Right lobe of liver (tissue), 6 donors: ENCODE measurements around the gene ALDOC. TPM values are rescaled to one million over a fixed set of nuclear protein-coding genes. Genes with fewer than 3 reads are reported as not detected.
A peak's percentile ranks its signal among the peaks of the same experiment; 100 is the strongest.

Experiments
- ATAC-seq, 4 donors: fragments of 200-7000 bp; cut with Tn5 transposase; one replicate each; pipeline ENCODE4 v1.9.1; 2020; ENCODE audit warnings: mild to moderate bottlenecking in 4 of 4, moderate library complexity in 4 of 4
- DNase-seq, 3 donors: peaks; one replicate each; pipeline ENCODE4 v3.0.0-alpha.2; 2020
- H3K27ac ChIP-seq, 3 donors: fragments of 200-600 bp; one replicate each; pipeline ENCODE4 v1.8.0; 2022
- H3K27me3 ChIP-seq, 2 donors: fragments of 200-600 bp; one replicate each; pipeline ENCODE4 v1.8.0; 2022
- H3K36me3 ChIP-seq, 4 donors: fragments of 200-600 bp; sonication (generic) in 1 of 4; one replicate each; pipeline versions ENCODE4 v1.5.1 to v1.8.0; 2017 to 2022; ENCODE audit warnings: control low read depth in 1 of 4
- H3K4me1 ChIP-seq, 4 donors: fragments of 200-600 bp; sonication (generic) in 1 of 4; one replicate each; pipeline versions ENCODE4 v1.5.1 to v1.8.0; 2017 to 2022; ENCODE audit warnings: control low read depth in 1 of 4
- H3K4me3 ChIP-seq, 3 donors: fragments of 200-600 bp; one replicate each; pipeline ENCODE4 v1.8.0; 2022
- H3K9me3 ChIP-seq, 4 donors: fragments of 200-600 bp; sonication (generic) in 1 of 4; one replicate each; pipeline versions ENCODE4 v1.5.1 to v1.8.0; 2017 to 2022; ENCODE audit warnings: control low read depth in 1 of 4
- POLR2A ChIP-seq: fragments of 450-650 bp; IDR thresholded peaks from one replicate; pipeline ENCODE4 v1.6.1; 2017; ENCODE audit warnings: antibody characterized with exemption, mild to moderate bottlenecking
- WGBS: methylation state at CpG from one replicate; pipeline ENCODE4 v1.1.6; 2018; ENCODE audit warnings: low coverage, low lambda C conversion rate; ENCODE audit not compliant: insufficient coverage; ENCODE audit errors: missing lambda C conversion rate; 5-methylcytosine and 5-hydroxymethylcytosine counted together
- intact Hi-C, 2 donors: fragments of 100-400 bp; cut with DNase I; formaldehyde crosslinking; loops; one replicate each; pipeline versions ENCODE4 v1.11.2 to v1.14.1; 2022
- total RNA-seq, 6 experiments: library from RNA; depleted of rRNA in 2 of 6; stranded (reverse); fragments of >200 nt in 2 of 6; fragmentation: NEBNext Ultra II Directional in 3 of 6; extraction: Animal tissue kit (Norgen Biotek cat#: 25700) in 3 of 6; gene quantifications; one replicate each; pipeline versions ENCODE4 v1.1.0 to v1.2.4, GENCODE V29; 2016 to 2023
- TF ChIP-seq, protein P1 (sequence below), 4 donors: fragments of 200-600 bp in 3 of 4; fragments of 450-650 bp in 1 of 4; IDR thresholded peaks; one replicate each; pipeline versions ENCODE4 v1.5.1 to v1.8.0; 2016 to 2022; ENCODE audit warnings: antibody characterized with exemption in 4 of 4, mild to moderate bottlenecking in 2 of 4
- donor health status: DM: no; HTN: yes; CAD: no.
- donor health status: DM: no; HTN: no; CAD: no.
- donor health status: DM: no; HTN: no; CAD: no.
- donor health status: DM: no; HTN: yes; CAD: no.
- donor health status: DM: no; HTN: yes; CAD: no.

Gene ALDOC
- total RNA-seq, 6 experiments from 2014 or later = 36.0 to 76.6 (median 48.9) TPM

GRCh38 chr17:28526381-28526780, 50.3 kb downstream of the ALDOC start:
- no peak overlapping the region for H3K4me3 ChIP-seq
- H3K27me3 ChIP-seq = no peaks in the 10 kb centered on the region
- intact Hi-C loops = no loop called here
- no peak for ATAC-seq
- H3K4me1 ChIP-seq = no peaks in the 10 kb centered on the region
- no peaks in the 10 kb centered on the region for H3K36me3 ChIP-seq
- no peak overlapping the region for H3K27ac ChIP-seq
- no peak for TF ChIP-seq POLR2A
- TF ChIP-seq, protein P1, sequence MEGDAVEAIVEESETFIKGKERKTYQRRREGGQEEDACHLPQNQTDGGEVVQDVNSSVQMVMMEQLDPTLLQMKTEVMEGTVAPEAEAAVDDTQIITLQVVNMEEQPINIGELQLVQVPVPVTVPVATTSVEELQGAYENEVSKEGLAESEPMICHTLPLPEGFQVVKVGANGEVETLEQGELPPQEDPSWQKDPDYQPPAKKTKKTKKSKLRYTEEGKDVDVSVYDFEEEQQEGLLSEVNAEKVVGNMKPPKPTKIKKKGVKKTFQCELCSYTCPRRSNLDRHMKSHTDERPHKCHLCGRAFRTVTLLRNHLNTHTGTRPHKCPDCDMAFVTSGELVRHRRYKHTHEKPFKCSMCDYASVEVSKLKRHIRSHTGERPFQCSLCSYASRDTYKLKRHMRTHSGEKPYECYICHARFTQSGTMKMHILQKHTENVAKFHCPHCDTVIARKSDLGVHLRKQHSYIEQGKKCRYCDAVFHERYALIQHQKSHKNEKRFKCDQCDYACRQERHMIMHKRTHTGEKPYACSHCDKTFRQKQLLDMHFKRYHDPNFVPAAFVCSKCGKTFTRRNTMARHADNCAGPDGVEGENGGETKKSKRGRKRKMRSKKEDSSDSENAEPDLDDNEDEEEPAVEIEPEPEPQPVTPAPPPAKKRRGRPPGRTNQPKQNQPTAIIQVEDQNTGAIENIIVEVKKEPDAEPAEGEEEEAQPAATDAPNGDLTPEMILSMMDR (IDR thresholded peaks at IDR 0.05) = no peak
- no peaks in the 10 kb centered on the region for H3K9me3 ChIP-seq
- DNase-seq = no peak
- WGBS = 72% methylated on average over 2 of the region's 8 CpGs

DNA sequence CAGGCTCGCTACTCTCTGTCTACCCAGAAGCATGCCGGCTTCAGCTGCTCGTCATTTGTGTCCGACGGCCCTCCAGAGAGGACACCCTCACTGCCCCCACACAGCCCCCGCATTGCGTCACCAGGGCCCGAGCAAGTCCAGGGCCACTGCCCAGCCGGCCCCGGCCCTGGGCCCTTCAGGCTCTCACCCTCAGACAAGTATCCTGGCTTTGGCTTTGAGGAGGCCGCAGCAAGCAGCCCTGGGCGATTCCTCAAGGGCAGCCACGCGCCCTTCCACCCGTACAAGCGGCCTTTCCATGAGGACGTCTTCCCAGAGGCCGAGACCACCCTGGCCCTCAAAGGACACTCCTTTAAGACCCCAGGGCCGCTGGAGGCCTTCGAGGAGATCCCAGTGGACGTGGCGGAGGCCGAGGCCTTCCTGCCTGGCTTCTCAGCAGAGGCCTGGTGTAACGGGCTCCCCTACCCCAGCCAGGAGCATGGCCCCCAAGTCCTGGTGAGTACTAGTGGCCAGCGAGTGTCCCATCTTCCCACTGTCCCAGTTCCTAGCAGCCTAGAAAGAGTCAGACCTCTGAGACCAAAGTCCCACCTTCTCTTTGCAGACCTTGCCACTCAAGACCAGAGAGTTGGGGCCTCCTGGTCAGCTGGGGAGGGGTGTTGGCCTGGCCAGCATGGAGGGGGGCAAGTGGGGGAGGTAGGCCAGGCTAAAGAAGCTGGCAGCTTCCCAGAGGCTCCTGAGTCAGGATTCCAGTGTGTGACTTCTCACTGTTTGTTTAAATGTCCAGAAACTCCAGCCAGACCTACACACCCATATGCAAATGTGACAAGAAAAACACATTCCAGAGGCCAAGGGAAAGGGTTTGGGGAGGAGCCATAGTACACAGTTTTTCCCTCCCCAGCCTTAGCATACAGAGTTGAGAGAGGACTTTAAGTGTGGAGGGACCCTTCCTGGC, 51.9 kb downstream of the ALDOC start:
- Histone ChIP-seq H3K27ac (no peak overlapping the region), H3K4me3 (no peak overlapping the region), H3K9me3 (no peaks in the 10 kb centered on the region), H3K27me3 (no peaks in the 10 kb centered on the region), H3K36me3 (no peaks in the 10 kb centered on the region), H3K4me1 (no peaks in the 10 kb centered on the region)
- no peak for DNase-seq
- WGBS = 69% methylated on average over 5 of the region's 25 CpGs
- intact Hi-C loops = no loop called here
- no peak for TF ChIP-seq POLR2A
- TF ChIP-seq, protein P1 (IDR thresholded peaks at IDR 0.05) = no peak
- peak in 2 of 4 donors; percentile 9 to 64 for ATAC-seq

- TF ChIP-seq, protein P1 (IDR thresholded peaks at IDR 0.05) = no peak
- TF ChIP-seq POLR2A = no peak
- no peaks in the 10 kb centered on the region for H3K4me1 ChIP-seq
- intact Hi-C loops = no loop called here
- DNase-seq (no peak), ATAC-seq (no peak)
- H3K9me3 ChIP-seq = no peaks in the 10 kb centered on the region
- H3K27me3 ChIP-seq = no peaks in the 10 kb centered on the region
- H3K36me3 ChIP-seq = no peaks in the 10 kb centered on the region
- no peak overlapping the region for H3K27ac ChIP-seq
- no peak overlapping the region for H3K4me3 ChIP-seq
- 40% methylated on average over 1 of the region's 15 CpGs for WGBS
These were observed 52.8 kb downstream of the ALDOC start for GRCh38 chr17:28523876-28524275.

DNA sequence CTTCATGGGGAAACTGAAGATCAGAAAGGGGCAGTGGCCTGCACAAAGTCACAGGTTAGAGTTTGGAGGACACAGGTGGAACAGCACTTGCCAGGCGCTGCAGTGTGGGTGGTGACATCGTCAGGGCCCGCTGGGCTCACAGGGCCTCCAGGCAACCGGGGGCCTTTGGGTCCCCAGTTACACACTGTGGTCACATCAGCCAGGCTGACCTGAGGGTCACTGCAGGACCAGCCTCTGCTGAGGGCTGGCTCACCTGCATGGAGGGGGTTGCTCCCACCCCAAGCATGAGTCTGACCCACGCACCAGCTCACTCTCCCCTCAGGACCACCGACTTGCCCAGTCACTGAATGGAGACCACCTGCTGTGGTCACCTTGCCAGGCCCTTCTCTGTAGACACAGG, 53.5 kb downstream of the ALDOC start:
- intact Hi-C loops = no loop called here

More for the DNA sequence above, 53.5 kb downstream of the ALDOC start:
- TF ChIP-seq POLR2A = no peak
- TF ChIP-seq, protein P1 (IDR thresholded peaks at IDR 0.05) = no peak
- Histone ChIP-seq H3K4me1 (no peaks in the 10 kb centered on the region), H3K4me3 (no peak overlapping the region), H3K9me3 (no peaks in the 10 kb centered on the region), H3K27ac (no peak overlapping the region), H3K27me3 (no peaks in the 10 kb centered on the region), H3K36me3 (no peaks in the 10 kb centered on the region)
- no peak for DNase-seq
- ATAC-seq = no peak
- WGBS = no CpG with 5 or more reads among the region's 6 CpGs

Other genes starting within 250 kb of the ALDOC start
- gene IFT20, start 241.4 kb downstream of the ALDOC start, total RNA-seq = 10 to 100 TPM; 20.6 to 29.6 (median 26.1) TPM
- 10 to 100 TPM; 32.3 to 87.6 (median 38.2) TPM for gene TNFAIP1, start 241.1 kb downstream of the ALDOC start, total RNA-seq
- 100 to 1,000 TPM in 5 of 6 experiments, 10 to 100 TPM in 1; 92.5 to 156 (median 130) TPM for gene POLDIP2, start 219.4 kb downstream of the ALDOC start, total RNA-seq
- not detected for gene SEBOX, start 211.7 kb downstream of the ALDOC start, total RNA-seq
- gene VTN, start 206.6 kb downstream of the ALDOC start, total RNA-seq = 1,000 to 10,000 TPM; 2,747 to 3,771 (median 3,031) TPM
- 1 to 10 TPM; 2.8 to 5.1 (median 3.9) TPM for gene SARM1, start 205.2 kb downstream of the ALDOC start, total RNA-seq
- 10 to 100 TPM; 22.1 to 44.6 (median 32.1) TPM for gene SLC46A1, start 170.7 kb downstream of the ALDOC start, total RNA-seq
- gene SLC13A2, start 103.3 kb downstream of the ALDOC start, total RNA-seq = under 1 TPM; 0.09 to 0.49 (median 0.24) TPM
- gene FOXN1, start 70.5 kb downstream of the ALDOC start, total RNA-seq = not detected
- gene UNC119, start 24.3 kb downstream of the ALDOC start, total RNA-seq = 10 to 100 TPM; 11.5 to 37.8 (median 13.1) TPM
- gene PIGS, start 5.4 kb downstream of the ALDOC start, total RNA-seq = 10 to 100 TPM in 4 of 6 experiments, 1 to 10 TPM in 2; 7.2 to 13.8 (median 11.0) TPM
- 10 to 100 TPM in 4 of 6 experiments, 1 to 10 TPM in 2; 8.4 to 14.1 (median 11.3) TPM for gene SPAG5, start 22.1 kb upstream of the ALDOC start, total RNA-seq
- gene RSKR, start 37.3 kb upstream of the ALDOC start, total RNA-seq = 1 to 10 TPM; 1.5 to 7.3 (median 4.2) TPM
- 10 to 100 TPM; 33.2 to 90.3 (median 47.1) TPM for gene BLTP2, start 68.3 kb upstream of the ALDOC start, total RNA-seq
- 10 to 100 TPM; 24.6 to 31.8 (median 26.4) TPM for gene SDF2, start 85.0 kb upstream of the ALDOC start, total RNA-seq
- gene SUPT6H, start 85.3 kb upstream of the ALDOC start, total RNA-seq = 10 to 100 TPM; 28.8 to 38.0 (median 34.0) TPM
- under 1 TPM in 5 of 6 experiments, not detected in 1; 0.18 to 0.97 (median 0.54) TPM for gene PROCA1, start 135.0 kb upstream of the ALDOC start, total RNA-seq
- gene RAB34, start 141.0 kb upstream of the ALDOC start, total RNA-seq = 10 to 100 TPM in 1 of 6 experiments, 1 to 10 TPM in 5; 2.5 to 12.5 (median 4.7) TPM
- 100 to 1,000 TPM; 212 to 464 (median 362) TPM for gene RPL23A, start 143.1 kb upstream of the ALDOC start, total RNA-seq
- gene TLCD1, start 149.3 kb upstream of the ALDOC start, total RNA-seq = 10 to 100 TPM in 1 of 6 experiments, 1 to 10 TPM in 5; 2.9 to 11.0 (median 7.0) TPM
- gene NEK8, start 151.9 kb upstream of the ALDOC start, total RNA-seq = 1 to 10 TPM; 1.6 to 5.4 (median 3.2) TPM
- 10 to 100 TPM; 26.4 to 55.2 (median 42.3) TPM for gene TRAF4, start 167.1 kb upstream of the ALDOC start, total RNA-seq